HepG2 (cell line): ENCODE results near the gene DPF1. TPM values are rescaled to one million over a fixed set of nuclear protein-coding genes. Genes with fewer than 3 reads are reported as not detected.

Experiments
- NR3C1 ChIP-seq: sonication (generic); formaldehyde crosslinking; IDR thresholded peaks from 2 replicates; pipeline ENCODE4 v1.4.0; 2020; ENCODE audit warnings: missing genetic modification reagents
- PHF8 ChIP-seq: sonication (generic); formaldehyde crosslinking; IDR thresholded peaks from 2 replicates; pipeline ENCODE4 v1.5.0; 2020; ENCODE audit warnings: missing genetic modification reagents
- ZBTB33 ChIP-seq: sonication (generic); formaldehyde crosslinking; IDR thresholded peaks from 2 replicates; pipeline ENCODE4 v1.4.0; 2020; ENCODE audit warnings: missing genetic modification reagents
- ZNF646 ChIP-seq: sonication (generic); formaldehyde crosslinking; IDR thresholded peaks from 2 replicates; pipeline ENCODE4 v1.9.0; 2021; ENCODE audit warnings: mild to moderate bottlenecking, missing genetic modification reagents
- polyA plus RNA-seq, 8 experiments: library from polyadenylated mRNA; depleted of rRNA in 3 of 8; stranded (reverse) in 7 of 8; unstranded in 1 of 8; fragments of >200 nt; fragmentation: Illumina TruSeq in 4 of 8; extraction: Trizol in 4 of 8; gene quantifications; 2 replicates each; pipeline versions ENCODE4 v1.2.1 to v1.2.3, GENCODE V29; 2011 to 2016; ENCODE audit warnings: low read depth in 4 of 8, missing spikeins in 1 of 8, mixed read lengths in 1 of 8; ENCODE audit not compliant: insufficient read depth in 1 of 8
- total RNA-seq, 5 experiments: library from RNA; depleted of rRNA; stranded (reverse); fragments of >200 nt; fragmentation: Illumina TruSeq; extraction: Trizol; gene quantifications; 2 replicates each; pipeline ENCODE4 v1.2.3, GENCODE V29; 2016; ENCODE audit warnings: low read depth in 1 of 5

Gene DPF1
- total and polyA plus RNA-seq, 2 of the 13 experiments (the other 11 are each of a cell fraction or from before 2014, with no cell fraction given): 1.0 to 3.2 TPM

GRCh38 chr19:38251564-38252051 lies 27.6 kb upstream of the DPF1 start (continued):
- no peak for TF ChIP-seq ZNF646
- no peak for TF ChIP-seq NR3C1 (CRISPR knock-in tag)
- no peak for TF ChIP-seq PHF8 (CRISPR knock-in tag)
- TF ChIP-seq ZBTB33 (CRISPR knock-in tag): no peak
- TF ChIP-seq, all 625 proteins: peak for 0
